ENCODE measurements around the gene PFKL. TPM values are rescaled to one million over a fixed set of nuclear protein-coding genes. Genes with fewer than 3 reads are reported as not detected.

PFKL gene
- total and polyA plus RNA-seq, 2 of the 8 experiments (the other 6 are each of a cell fraction or from before 2014, with no cell fraction given) = 80.2 to 82.3 TPM

DNA sequence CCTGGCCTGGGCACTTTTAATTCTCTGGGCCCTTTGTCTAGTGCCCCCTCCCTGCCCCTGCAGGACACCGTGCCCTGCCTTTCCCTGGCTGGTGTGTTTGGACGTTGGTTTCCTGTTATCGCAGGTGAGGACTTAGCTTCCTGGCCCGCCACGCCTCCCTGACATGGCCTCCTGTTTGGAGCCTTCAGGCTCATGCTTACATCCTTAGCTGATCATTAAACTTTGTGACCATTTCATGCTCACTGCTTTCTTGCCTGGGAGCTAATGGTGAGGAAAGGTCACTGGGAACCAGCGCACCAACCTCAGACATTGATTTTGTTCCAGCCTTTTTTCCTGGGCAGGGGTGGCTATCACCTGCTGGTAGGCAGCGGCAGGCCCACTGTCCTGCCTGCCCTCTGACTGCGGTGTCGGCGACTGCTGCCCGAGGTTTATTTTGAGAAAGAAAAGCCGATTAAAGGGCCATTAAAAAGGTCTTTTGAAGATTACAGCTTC is 3.7 kb downstream of the PFKL start:
- Histone ChIP-seq H3K9ac (replicated peaks in 1 of 4; ENCODE audit: extremely low read depth in 1 of 4, low read depth in 3 of 4, low read length in 3 of 4) (no peak overlapping the region), H3K36me3 (ENCODE audit: control insufficient read depth in 2 of 4, insufficient read depth in 4 of 4, low read length in 3 of 4) (no peaks in the 10 kb centered on the region), H3K4me2 (ENCODE audit: insufficient read depth in 1 of 2, low read depth in 2 of 2, low read length in 2 of 2) (no peak overlapping the region), H3K9me3 (ENCODE audit: insufficient read depth in 2 of 2, low read depth in 1 of 2, low read length in 1 of 2) (no peaks in the 10 kb centered on the region), H2BK5ac (ENCODE audit: low read depth, low read length) (no peak overlapping the region), H3K14ac (ENCODE audit: insufficient read length) (no peak overlapping the region), H4K20me1 (replicated peaks in 1 of 2; ENCODE audit: control insufficient read depth in 1 of 2, insufficient read depth in 2 of 2, low read length in 2 of 2) (peaks cover 9 to 15% of the 10 kb centered on the region in 2 experiments), H3K23me2 (ENCODE audit: low read depth, low read length) (peaks cover 12% of the 10 kb centered on the region; the same call in 1 of the 2 replicates), H3K4ac (replicated peaks; ENCODE audit: insufficient read length, low read depth, low read length) (no peak overlapping the region), H2AK5ac (ENCODE audit: low read depth, low read length) (peak overlapping the region; percentile 60; the same call in 1 of the 2 replicates), H2BK12ac (ENCODE audit: low read depth, low read length) (no peak overlapping the region), H3K4me3 (ENCODE audit: extremely low read depth in 1 of 4, insufficient read depth in 2 of 4, low read depth in 3 of 4, low read length in 4 of 4) (no peak overlapping the region), H2AFZ (ENCODE audit: low read length) (no peak overlapping the region), H2BK120ac (replicated peaks; ENCODE audit: low read depth, low read length) (no peak overlapping the region), H3K56ac (replicated peaks; ENCODE audit: insufficient read length, low read depth, low read length) (no peak overlapping the region), H2BK15ac (ENCODE audit: low read length) (no peak overlapping the region), H3K27me3 (replicated peaks in 1 of 4; ENCODE audit: control insufficient read depth in 3 of 4, extremely low read depth in 1 of 4, insufficient read depth in 3 of 4, low read length in 3 of 4) (no peaks in the 10 kb centered on the region), H4K5ac (ENCODE audit: insufficient read length, low read depth, low read length) (no peak overlapping the region), H4K8ac (ENCODE audit: extremely low read depth, insufficient read depth, low read length) (no peak overlapping the region), H3K23ac (ENCODE audit: insufficient read length) (no peak overlapping the region), H3K79me1 (ENCODE audit: low read depth, low read length) (peaks cover 6% of the 10 kb centered on the region; the same call in 1 of the 2 replicates), H3K4me1 (replicated peaks in 1 of 4; ENCODE audit: control insufficient read depth in 3 of 4, insufficient read depth in 4 of 4, low read length in 3 of 4) (peaks cover 0 to 16% (median 4%) of the 10 kb centered on the region in 4 experiments; a peak in 5 of 7 replicates), H2BK20ac (ENCODE audit: low read length) (no peak overlapping the region), H3K27ac (ENCODE audit: low read depth, low read length) (no peak overlapping the region), H4K91ac (replicated peaks; ENCODE audit: insufficient read length, low read length) (no peak overlapping the region), H3K18ac (ENCODE audit: extremely low read depth, low read length) (no peak overlapping the region), H3K79me2 (ENCODE audit: control insufficient read depth in 1 of 2, insufficient read depth in 2 of 2, low read length in 2 of 2) (peaks cover 0 to 6% of the 10 kb centered on the region in 2 experiments; a peak in 1 of 4 replicates)
- TF ChIP-seq SP2 (IDR thresholded peaks at IDR 0.05; ENCODE audit: low read length) = no peak
- TF ChIP-seq POLR2AphosphoS5 (IDR thresholded peaks at IDR 0.05; ENCODE audit: low read depth, low read length) = no peak
- no peak for TF ChIP-seq BACH1 (IDR thresholded peaks at IDR 0.05; ENCODE audit: low read length)
- no peak for TF ChIP-seq EGR1 (IDR thresholded peaks at IDR 0.05; ENCODE audit: borderline replicate concordance, low read depth, low read length)
- no peak for TF ChIP-seq TAF7 (optimal IDR thresholded peaks at IDR 0.05; ENCODE audit: borderline replicate concordance, low read depth, low read length)
- DNase-seq (ENCODE audit: low read depth in 1 of 2, low spot score in 2 of 2) (no peak), FAIRE-seq (no peak)
- CTCF ChIA-PET (ENCODE audit: partially characterized antibody) = interaction anchor here (0.8 to 2.2 kb wide), 15 partner anchors 12 to 187 kb away, joined by 3 to 7 read pairs (median 4); no protein-coding TSS in a partner anchor
- WGBS, 2 experiments (ENCODE audit: extremely low coverage in 1 of 2, insufficient coverage in 1 of 2, insufficient read length in 1 of 2, insufficient replicate concordance in 2 of 2, low coverage in 1 of 2, low lambda C conversion rate in 2 of 2, missing lambda C conversion rate in 1 of 2) = 92% methylated on average over 12 of the region's 12 CpGs; no CpG with 5 or more reads in 1 of the 2 experiments
- POLR2A ChIA-PET (ENCODE audit: partially characterized antibody) = interaction anchor here (0.6 kb wide), 1 partner anchor 41 kb away, joined by 3 read pairs; no protein-coding TSS in a partner anchor

Measured in H1 (cell line).